ENCODE measurements around the gene PHACTR1. TPM values are rescaled to one million over a fixed set of nuclear protein-coding genes. Genes with fewer than 3 reads are reported as not detected.

Gene PHACTR1
- total RNA-seq, 2 donors from 2014 or later, result 0.14 to 1.6 TPM

GRCh38 chr6:12800120-12800519, 83.6 kb downstream of the PHACTR1 start:
- peaks cover 14 to 45% of the 10 kb centered on the region in 2 donors for H3K27me3 Mint-ChIP-seq
- ATAC-seq (no peak), DNase-seq (ENCODE audit: low spot score) (no peak)
- no peaks in the 10 kb centered on the region for H3K36me3 Mint-ChIP-seq
- no peak overlapping the region for H3K27ac Mint-ChIP-seq
- H3K9me3 Mint-ChIP-seq, result no peaks in the 10 kb centered on the region
- no peaks in the 10 kb centered on the region for H3K4me1 Mint-ChIP-seq (ENCODE audit: low read depth in 2 of 2)
- no peak overlapping the region for H3K4me3 Mint-ChIP-seq

- H3K27ac Mint-ChIP-seq, result no peak overlapping the region
- H3K36me3 Mint-ChIP-seq, result no peaks in the 10 kb centered on the region
- ATAC-seq (no peak), DNase-seq (ENCODE audit: low spot score) (no peak)
- H3K27me3 Mint-ChIP-seq, result peaks cover 19 to 47% of the 10 kb centered on the region in 2 donors
- H3K4me3 Mint-ChIP-seq, result no peak overlapping the region
- no peaks in the 10 kb centered on the region for H3K9me3 Mint-ChIP-seq
- no peaks in the 10 kb centered on the region for H3K4me1 Mint-ChIP-seq (ENCODE audit: low read depth in 2 of 2)
Observed at GRCh38 chr6:12801141-12801540, 84.6 kb downstream of the PHACTR1 start.

- no peak for ATAC-seq
- Mint-ChIP-seq H3K36me3 (no peaks in the 10 kb centered on the region), H3K27me3 (peaks cover 17 to 39% of the 10 kb centered on the region in 2 donors), H3K4me3 (no peak overlapping the region), H3K4me1 (ENCODE audit: low read depth in 2 of 2) (no peaks in the 10 kb centered on the region), H3K9me3 (no peaks in the 10 kb centered on the region), H3K27ac (no peak overlapping the region)
- no peak for DNase-seq (ENCODE audit: low spot score)
Observed at GRCh38 chr6:12802440-12802839, 85.9 kb downstream of the PHACTR1 start.

- H3K4me1 Mint-ChIP-seq (ENCODE audit: low read depth in 2 of 2), result no peaks in the 10 kb centered on the region
- DNase-seq (ENCODE audit: low spot score), result no peak
- no peaks in the 10 kb centered on the region for H3K9me3 Mint-ChIP-seq
Observed at GRCh38 chr6:12803486-12803885, 86.9 kb downstream of the PHACTR1 start.

GRCh38 chr6:12804952-12805645, 88.5 kb downstream of the PHACTR1 start:
- no peaks in the 10 kb centered on the region for H3K36me3 Mint-ChIP-seq

More at GRCh38 chr6:12803486-12803885, 86.9 kb downstream of the PHACTR1 start:
- peaks cover 16 to 35% of the 10 kb centered on the region in 2 donors for H3K27me3 Mint-ChIP-seq
- no peaks in the 10 kb centered on the region for H3K36me3 Mint-ChIP-seq
- no peak for ATAC-seq
- no peak overlapping the region for H3K27ac Mint-ChIP-seq
- H3K4me3 Mint-ChIP-seq, result no peak overlapping the region

GRCh38 chr6:12806136-12806535, 89.6 kb downstream of the PHACTR1 start:
- Mint-ChIP-seq H3K9me3 (no peaks in the 10 kb centered on the region), H3K36me3 (no peaks in the 10 kb centered on the region), H3K27ac (no peak overlapping the region), H3K4me3 (no peak overlapping the region), H3K4me1 (ENCODE audit: low read depth in 2 of 2) (no peaks in the 10 kb centered on the region), H3K27me3 (peaks cover 19 to 35% of the 10 kb centered on the region in 2 donors)
- DNase-seq (ENCODE audit: low spot score) (no peak), ATAC-seq (no peak)

More at GRCh38 chr6:12804952-12805645, 88.5 kb downstream of the PHACTR1 start:
- Mint-ChIP-seq H3K27me3 (peaks cover 16 to 30% of the 10 kb centered on the region in 2 donors), H3K4me3 (no peak overlapping the region), H3K27ac (no peak overlapping the region), H3K9me3 (no peaks in the 10 kb centered on the region), H3K4me1 (ENCODE audit: low read depth in 2 of 2) (no peaks in the 10 kb centered on the region)
- ATAC-seq, result no peak
- DNase-seq (ENCODE audit: low spot score), result no peak

- Mint-ChIP-seq H3K4me1 (ENCODE audit: low read depth in 2 of 2) (no peaks in the 10 kb centered on the region), H3K9me3 (no peaks in the 10 kb centered on the region), H3K27ac (no peak overlapping the region), H3K27me3 (peaks cover 19 to 40% of the 10 kb centered on the region in 2 donors), H3K4me3 (no peak overlapping the region), H3K36me3 (no peaks in the 10 kb centered on the region)
- ATAC-seq (no peak), DNase-seq (ENCODE audit: low spot score) (no peak)
Observed at GRCh38 chr6:12806796-12807195, 90.2 kb downstream of the PHACTR1 start.

GRCh38 chr6:12811519-12811918, 95.0 kb downstream of the PHACTR1 start:
- no peaks in the 10 kb centered on the region for H3K36me3 Mint-ChIP-seq
- H3K9me3 Mint-ChIP-seq, result no peaks in the 10 kb centered on the region
- no peak for ATAC-seq
- peaks cover 11 to 33% of the 10 kb centered on the region in 2 donors for H3K27me3 Mint-ChIP-seq
- H3K4me3 Mint-ChIP-seq, result no peak overlapping the region
- H3K4me1 Mint-ChIP-seq (ENCODE audit: low read depth in 2 of 2), result no peaks in the 10 kb centered on the region
- no peak for DNase-seq (ENCODE audit: low spot score)
- no peak overlapping the region for H3K27ac Mint-ChIP-seq

- no peak for ATAC-seq
- DNase-seq (ENCODE audit: low spot score), result no peak
- Mint-ChIP-seq H3K9me3 (no peaks in the 10 kb centered on the region), H3K4me1 (ENCODE audit: low read depth in 2 of 2) (no peaks in the 10 kb centered on the region), H3K36me3 (no peaks in the 10 kb centered on the region), H3K4me3 (no peak overlapping the region), H3K27me3 (peaks cover 7 to 37% of the 10 kb centered on the region in 2 donors), H3K27ac (no peak overlapping the region)
Observed at GRCh38 chr6:12813321-12813720, 96.8 kb downstream of the PHACTR1 start.

- no peak for ATAC-seq
- Mint-ChIP-seq H3K9me3 (no peaks in the 10 kb centered on the region), H3K4me3 (no peak overlapping the region), H3K27me3 (peaks cover 7 to 37% of the 10 kb centered on the region in 2 donors), H3K4me1 (ENCODE audit: low read depth in 2 of 2) (no peaks in the 10 kb centered on the region), H3K36me3 (no peaks in the 10 kb centered on the region), H3K27ac (no peak overlapping the region)
- DNase-seq (ENCODE audit: low spot score), result no peak
Observed at GRCh38 chr6:12814015-12814414, 97.4 kb downstream of the PHACTR1 start.

- Mint-ChIP-seq H3K4me1 (ENCODE audit: low read depth in 2 of 2) (no peaks in the 10 kb centered on the region), H3K9me3 (no peaks in the 10 kb centered on the region), H3K36me3 (no peaks in the 10 kb centered on the region), H3K4me3 (no peak overlapping the region), H3K27me3 (peaks cover 9 to 37% of the 10 kb centered on the region in 2 donors), H3K27ac (no peak overlapping the region)
- DNase-seq (ENCODE audit: low spot score) (no peak), ATAC-seq (no peak)
Observed at GRCh38 chr6:12815089-12815488, 98.5 kb downstream of the PHACTR1 start.

- Mint-ChIP-seq H3K27me3 (peaks cover 9 to 27% of the 10 kb centered on the region in 2 donors), H3K9me3 (no peaks in the 10 kb centered on the region), H3K4me1 (ENCODE audit: low read depth in 2 of 2) (no peaks in the 10 kb centered on the region), H3K36me3 (no peaks in the 10 kb centered on the region), H3K27ac (no peak overlapping the region), H3K4me3 (no peak overlapping the region)
- ATAC-seq, result no peak
- DNase-seq (ENCODE audit: low spot score), result no peak
Observed at GRCh38 chr6:12815884-12816600, 99.5 kb downstream of the PHACTR1 start.

- ATAC-seq (no peak), DNase-seq (ENCODE audit: low spot score) (no peak)
- Mint-ChIP-seq H3K4me3 (no peak overlapping the region), H3K27me3 (peaks cover 14 to 21% of the 10 kb centered on the region in 2 donors), H3K36me3 (no peaks in the 10 kb centered on the region), H3K27ac (no peak overlapping the region), H3K4me1 (ENCODE audit: low read depth in 2 of 2) (no peaks in the 10 kb centered on the region), H3K9me3 (no peaks in the 10 kb centered on the region)
Observed at GRCh38 chr6:12818324-12818723, 101.8 kb downstream of the PHACTR1 start.

GRCh38 chr6:12823847-12824246, 107.3 kb downstream of the PHACTR1 start:
- H3K36me3 Mint-ChIP-seq, result no peaks in the 10 kb centered on the region
- no peak overlapping the region for H3K27ac Mint-ChIP-seq
- no peak for DNase-seq (ENCODE audit: low spot score)
- H3K9me3 Mint-ChIP-seq, result no peaks in the 10 kb centered on the region
- ATAC-seq, result no peak
- no peak overlapping the region for H3K4me3 Mint-ChIP-seq
- peaks cover 14% of the 10 kb centered on the region in 2 donors for H3K27me3 Mint-ChIP-seq
- no peaks in the 10 kb centered on the region for H3K4me1 Mint-ChIP-seq (ENCODE audit: low read depth in 2 of 2)

Data from natural killer cell treated with Interleukin-12 subunit alpha and Interleukin-12 subunit beta and Interleukin-15 and Interleukin-18, amount 100 ng/mL, for 72 hours (primary cell).